Activated CD8-positive, alpha-beta memory T cell treated with anti-CD3 and anti-CD28 coated beads for 1 hour (primary cell): ENCODE measurements around the gene CCL18.
"Not testable (repeated sequence)": the region's sequence is repeated elsewhere in the genome, so short reads cannot be mapped to it uniquely, and the experiment has no call there.

ENCODE experiments used
- DNase-seq, 2 donors: peaks; one replicate each; pipeline ENCODE4 v3.0.0-alpha.2; 2020; ENCODE audit warnings: low read depth in 1 of 2; ENCODE audit errors: extremely low read depth in 1 of 2

CCL18 gene

DNA sequence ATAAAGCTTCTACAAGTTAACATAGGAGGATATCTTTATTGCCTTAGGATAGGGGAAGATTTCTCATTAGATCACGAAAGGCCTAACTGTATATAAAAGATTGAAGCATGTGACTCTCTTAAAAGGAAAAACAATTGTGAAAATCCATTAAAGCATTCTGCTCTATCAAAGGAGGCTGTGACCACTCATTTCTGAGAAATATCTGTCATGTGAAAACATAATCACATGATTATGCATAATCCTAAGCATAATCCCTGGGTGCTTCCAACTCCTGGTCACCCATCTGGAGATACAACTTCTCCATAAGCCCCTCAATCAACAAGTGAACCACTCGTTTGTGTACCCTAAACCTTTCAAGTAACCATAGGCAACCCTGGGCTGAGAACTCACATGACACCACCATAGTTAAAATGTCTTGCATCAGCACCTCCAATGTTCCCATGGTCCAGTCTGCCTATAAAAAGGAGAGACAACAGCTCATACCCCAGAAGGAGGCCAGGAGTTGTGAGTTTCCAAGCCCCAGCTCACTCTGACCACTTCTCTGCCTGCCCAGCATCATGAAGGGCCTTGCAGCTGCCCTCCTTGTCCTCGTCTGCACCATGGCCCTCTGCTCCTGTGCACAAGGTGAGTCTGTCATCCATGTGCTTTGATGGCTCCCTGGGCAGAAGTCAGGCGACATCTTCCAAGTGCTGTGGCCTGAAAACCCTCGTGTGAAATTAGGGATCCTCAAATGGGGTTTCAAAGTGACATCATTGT is at the start of gene CCL18:
CCL18 (plus strand) TSS at position 487 of the 756 bp plus-strand sequence; CDS start at position 558, 71 bp downstream.
- no peak for DNase-seq

DNA sequence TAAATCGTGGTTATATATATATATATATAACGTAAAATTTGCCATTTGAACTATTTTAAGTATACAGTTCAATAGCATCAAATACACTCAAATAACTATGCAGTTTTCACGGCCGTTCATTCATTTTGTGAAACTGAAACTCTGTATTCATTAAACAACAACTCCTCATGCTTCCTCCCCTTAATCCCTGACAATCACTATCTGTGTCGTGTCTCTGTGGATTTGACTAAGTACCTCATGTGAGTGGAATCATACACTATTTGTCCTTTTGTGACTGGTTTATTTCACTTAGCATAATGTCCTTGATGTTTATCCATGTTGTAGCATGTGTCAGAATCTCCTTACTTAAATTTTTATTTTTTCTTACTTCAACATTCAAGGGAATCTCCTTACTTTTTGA is 49.1 kb upstream of the CCL18 start:
- no peak for DNase-seq

DNA sequence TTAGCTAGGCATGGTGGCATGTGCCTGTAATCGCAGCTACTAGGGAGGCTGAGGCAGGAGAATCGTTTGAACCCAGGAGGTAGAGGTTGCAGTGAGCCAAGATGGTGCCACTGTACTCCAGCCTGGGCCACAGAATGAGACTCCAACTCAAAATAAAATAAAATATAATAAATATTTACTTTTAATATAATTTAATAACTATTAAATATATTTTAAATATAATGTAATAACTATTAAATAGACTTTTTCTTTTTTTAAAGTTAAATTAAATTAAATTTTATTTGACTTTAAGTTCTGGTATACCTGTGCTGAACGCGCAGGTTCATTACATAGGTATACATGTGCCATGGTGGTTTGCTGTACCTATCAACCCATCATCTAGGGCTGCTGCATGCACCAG is 48.2 kb upstream of the CCL18 start:
- DNase-seq: not testable (repeated sequence)

GRCh38 chr17:36016555-36016954 is 47.5 kb upstream of the CCL18 start:
- DNase-seq: no peak

DNA sequence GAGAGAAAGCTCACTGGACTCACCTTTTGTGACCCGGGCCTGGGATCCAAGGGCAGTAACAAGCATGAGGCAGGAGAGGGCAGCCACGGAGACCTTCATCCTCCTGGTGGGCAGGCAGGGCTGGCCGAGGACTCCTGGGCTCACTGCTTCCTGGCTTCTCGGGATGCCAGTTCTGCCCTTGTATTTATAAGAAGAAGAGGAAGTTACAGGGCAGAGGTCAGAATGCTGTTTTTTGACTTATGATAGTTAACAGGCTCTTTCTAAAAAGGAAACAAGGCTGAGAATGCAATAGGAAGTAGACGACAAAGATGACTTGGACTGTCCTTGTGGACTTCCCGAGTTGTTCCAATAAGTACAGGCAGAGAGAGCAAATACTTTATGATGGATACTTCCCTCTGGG is 46.3 kb upstream of the CCL18 start, which contains the start of gene CCL23:
CCL23 (minus strand) TSS at position 174 of the 400 bp plus-strand sequence; CDS start at position 99, 75 bp downstream.
- DNase-seq: no peak

DNA sequence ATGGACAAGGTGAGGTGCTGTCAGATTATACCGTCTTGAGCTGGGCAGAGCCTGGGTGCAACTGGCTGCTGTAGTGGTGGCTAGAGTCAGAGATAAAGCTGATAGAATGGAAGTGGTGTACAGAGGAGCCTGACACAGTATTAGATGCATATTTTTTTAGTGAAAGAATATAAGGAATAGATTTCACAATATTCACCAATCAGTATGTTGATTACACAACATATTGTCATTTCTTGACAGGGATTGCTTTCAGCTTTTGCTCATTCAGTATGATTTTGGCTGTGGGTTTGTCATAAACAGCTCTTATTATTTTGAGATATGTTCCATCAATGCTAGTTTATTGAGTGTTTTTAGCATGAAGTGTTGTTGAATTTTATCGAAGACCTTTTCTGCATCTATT is 44.6 kb upstream of the CCL18 start:
- DNase-seq: no peak

GRCh38 chr17:36024106-36024869 is 39.8 kb upstream of the CCL18 start:
- DNase-seq: no peak

DNA sequence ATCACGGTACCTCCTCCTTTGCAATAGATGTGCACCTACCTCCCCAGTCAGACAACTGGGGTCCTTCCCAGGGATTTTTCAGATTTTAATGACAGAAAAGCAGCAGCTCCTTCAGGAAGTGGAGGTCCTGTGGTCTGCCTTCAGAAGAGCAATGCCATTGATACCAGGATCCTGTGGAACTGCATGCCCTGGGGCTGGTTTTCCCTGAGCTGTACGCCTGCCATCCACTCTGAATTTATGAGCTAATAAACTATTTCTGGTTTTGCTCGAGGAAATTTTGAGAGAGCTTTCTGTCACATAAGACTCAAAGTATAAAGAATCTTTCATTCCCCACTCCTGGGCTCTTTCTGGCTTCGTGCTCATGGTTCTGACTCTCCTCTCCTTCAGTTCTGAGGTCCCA is 36.3 kb upstream of the CCL18 start:
- no peak for DNase-seq

DNA sequence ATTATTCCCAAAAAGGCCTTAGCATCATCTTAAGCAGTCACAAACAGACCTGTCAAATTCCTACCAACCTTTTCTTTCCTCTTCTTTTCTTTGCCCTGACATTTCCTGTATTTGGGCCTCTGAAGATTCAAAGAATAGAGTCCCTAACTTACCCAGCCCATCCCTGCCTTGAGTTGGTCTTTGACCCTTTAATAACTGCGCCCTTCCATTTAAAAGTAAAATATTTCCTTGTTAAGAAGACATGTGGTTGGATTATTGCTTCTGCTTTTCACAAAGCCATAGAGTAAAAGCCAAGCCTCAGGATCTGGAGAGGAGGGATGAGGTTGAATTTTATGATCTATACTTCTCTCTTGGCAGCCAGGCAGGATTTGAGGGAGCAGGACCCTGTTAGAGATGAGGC is 33.1 kb upstream of the CCL18 start:
- no peak for DNase-seq

GRCh38 chr17:36034127-36034526 is 29.9 kb upstream of the CCL18 start:
- DNase-seq: no peak

GRCh38 chr17:36036235-36036634 is 27.8 kb upstream of the CCL18 start:
- no peak for DNase-seq

- no peak for DNase-seq
These were observed 16.0 kb upstream of the CCL18 start for GRCh38 chr17:36048066-36048465.

DNA sequence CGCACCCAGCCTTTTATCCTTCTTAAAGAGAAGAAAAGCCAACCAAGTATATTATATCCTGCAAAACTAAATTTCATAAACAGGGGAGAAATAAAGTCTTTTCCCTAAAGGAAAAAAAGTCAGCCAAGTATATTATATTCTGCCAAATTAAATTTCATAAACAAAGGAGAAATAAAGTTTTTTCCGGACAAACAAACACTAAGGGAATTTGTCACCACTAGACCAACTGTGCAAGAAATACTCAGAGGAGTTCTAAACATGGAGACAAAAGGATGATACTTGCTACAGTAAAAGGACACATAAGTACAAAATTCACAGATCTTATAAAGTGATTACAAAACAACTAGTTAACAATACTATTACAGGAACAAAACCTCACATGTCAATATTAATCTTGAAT is 14.4 kb upstream of the CCL18 start:
- DNase-seq: no peak

- DNase-seq: no peak
These were observed 8.9 kb upstream of the CCL18 start for GRCh38 chr17:36055171-36055570.

- no peak for DNase-seq
These were observed 8.1 kb upstream of the CCL18 start for GRCh38 chr17:36055921-36056520.

GRCh38 chr17:36057911-36058310 is 6.2 kb upstream of the CCL18 start:
- no peak for DNase-seq

- no peak for DNase-seq
These were observed 4.7 kb upstream of the CCL18 start for GRCh38 chr17:36059406-36059805.

- DNase-seq: no peak
These were observed 3.3 kb upstream of the CCL18 start for GRCh38 chr17:36060816-36061215.

DNA sequence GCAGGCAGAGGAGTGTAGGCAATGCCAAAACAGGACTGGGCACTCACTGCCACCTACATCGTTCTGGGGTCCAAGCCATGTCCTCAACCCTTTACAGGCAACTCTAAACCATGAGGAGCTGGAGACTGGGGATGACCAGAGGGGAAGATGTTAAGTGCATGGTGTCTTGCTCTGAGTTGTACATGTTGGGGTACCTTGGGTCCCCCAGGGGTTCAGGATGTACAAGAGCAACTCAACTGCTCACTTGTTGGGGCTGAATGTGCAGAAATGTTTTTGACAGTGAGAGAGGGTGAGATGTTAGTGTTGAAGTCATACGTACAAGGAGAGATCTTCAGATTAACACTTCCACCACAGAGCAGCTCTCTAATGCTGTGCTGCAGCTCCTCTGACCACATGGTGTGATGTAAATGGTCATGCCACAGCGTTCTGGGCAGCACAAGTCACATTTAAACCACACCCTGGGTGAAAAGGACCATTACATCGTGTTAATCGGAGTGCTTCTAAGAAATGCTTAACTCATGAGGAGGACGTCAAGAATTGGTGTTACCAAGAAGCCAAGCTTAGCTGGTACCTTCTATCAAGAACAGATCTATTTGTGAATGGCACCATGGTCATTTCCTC is 2.4 kb downstream of the CCL18 start:
- DNase-seq: no peak

DNA sequence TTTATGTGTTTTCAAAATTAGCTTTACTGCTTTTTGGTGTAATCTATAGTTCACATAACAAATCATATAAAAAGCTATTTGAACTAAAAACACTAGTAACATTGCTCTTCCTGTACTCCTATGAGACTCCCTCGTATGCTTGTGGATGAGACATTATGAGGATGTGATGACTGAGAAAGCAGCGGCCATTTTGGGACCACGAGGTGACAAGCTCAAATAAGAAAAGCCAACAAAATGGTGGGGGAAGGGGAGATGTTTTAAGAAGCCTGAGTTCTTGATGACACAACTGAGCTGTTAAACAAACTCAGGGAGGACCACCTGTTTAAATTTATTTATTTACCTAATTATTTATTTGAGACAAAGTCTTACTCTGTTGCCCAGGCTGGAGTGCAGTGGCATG is 4.5 kb downstream of the CCL18 start:
- DNase-seq: no peak

- DNase-seq: no peak
These were observed 5.1 kb downstream of the CCL18 start for GRCh38 chr17:36069136-36069535.
